GM19324 (cell line): ENCODE results near the gene UBN1.

Experiments
- ATAC-seq: cut with Tn5 transposase; IDR thresholded peaks from one replicate; pipeline ENCODE4 v1.9.1; 2021; ENCODE audit warnings: mild to moderate bottlenecking, moderate library complexity; ENCODE audit not compliant: unreplicated experiment, low FRiP score

The UBN1 gene

GRCh38 chr16:4855804-4856203, 8.5 kb downstream of the UBN1 start:
- ATAC-seq, result no peak

GRCh38 chr16:4859190-4859899, 12.1 kb downstream of the UBN1 start:
- no peak for ATAC-seq

GRCh38 chr16:4859900-4860255, 12.6 kb downstream of the UBN1 start:
- no peak for ATAC-seq

- ATAC-seq, result no peak
Observed at GRCh38 chr16:4860727-4861342, 13.6 kb downstream of the UBN1 start.

- ATAC-seq, result no peak
Observed at GRCh38 chr16:4862639-4863038, 15.4 kb downstream of the UBN1 start.

GRCh38 chr16:4864728-4865127, 17.4 kb downstream of the UBN1 start:
- no peak for ATAC-seq

GRCh38 chr16:4865231-4865860, 18.1 kb downstream of the UBN1 start:
- ATAC-seq, result no peak

GRCh38 chr16:4866586-4866985, 19.3 kb downstream of the UBN1 start:
- ATAC-seq, result no peak

GRCh38 chr16:4868026-4868425, 20.7 kb downstream of the UBN1 start:
- no peak for ATAC-seq

- no peak for ATAC-seq
Observed at GRCh38 chr16:4868535-4868934, 21.3 kb downstream of the UBN1 start.

GRCh38 chr16:4869147-4869805, 22.0 kb downstream of the UBN1 start:
- no peak for ATAC-seq

- ATAC-seq, result no peak
Observed at GRCh38 chr16:4870138-4870671, 22.9 kb downstream of the UBN1 start.

- no peak for ATAC-seq
Observed at GRCh38 chr16:4871071-4871470, 23.8 kb downstream of the UBN1 start.

GRCh38 chr16:4873091-4873490, 25.8 kb downstream of the UBN1 start:
- ATAC-seq, result no peak

GRCh38 chr16:4874666-4875065, 27.4 kb downstream of the UBN1 start:
- no peak for ATAC-seq

GRCh38 chr16:4876646-4877379, 29.5 kb downstream of the UBN1 start:
- no peak for ATAC-seq

GRCh38 chr16:4877380-4877685, 30.1 kb downstream of the UBN1 start:
- no peak for ATAC-seq

GRCh38 chr16:4879049-4879448, 31.8 kb downstream of the UBN1 start:
- ATAC-seq, result no peak

GRCh38 chr16:4880006-4880580, 32.8 kb downstream of the UBN1 start:
- ATAC-seq, result no peak

GRCh38 chr16:4882000-4882632, 34.8 kb downstream of the UBN1 start:
- ATAC-seq, result no peak
